Measurements from ENCODE around the gene BCL10. TPM values are rescaled to one million over a fixed set of nuclear protein-coding genes. Genes with fewer than 3 reads are reported as not detected.

BCL10 gene
- total RNA-seq, 2 donors from 2014 or later = 108 to 115 TPM

DNA sequence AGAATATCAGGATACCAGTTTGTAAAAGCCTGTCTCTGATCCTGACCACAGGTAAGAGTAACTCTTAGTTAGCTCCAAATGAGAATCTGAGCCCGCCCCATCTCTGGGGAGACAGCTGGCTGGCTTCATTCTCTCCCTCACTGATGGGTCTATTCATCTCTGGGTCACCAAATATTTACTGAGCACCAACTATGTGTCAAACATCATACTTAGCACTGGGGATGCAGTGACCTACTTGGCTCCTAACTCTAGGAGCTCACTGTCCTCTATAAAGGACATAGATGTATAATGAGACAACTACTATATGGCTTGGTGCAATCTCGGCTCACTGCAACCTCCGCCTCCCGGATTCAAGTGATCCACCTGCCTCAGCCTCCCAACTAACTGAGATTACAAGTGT, 29.8 kb upstream of the BCL10 start:
- intact Hi-C loops (cut with DNase I, micrococcal nuclease) = loop anchor here in 1 of 2 donors (5.0 to 10.0 kb wide), 3 partner anchors 279 to 709 kb away; partner anchors contain the start of gene CCN1
- DNase-seq (no peak), ATAC-seq (no peak)

DNA sequence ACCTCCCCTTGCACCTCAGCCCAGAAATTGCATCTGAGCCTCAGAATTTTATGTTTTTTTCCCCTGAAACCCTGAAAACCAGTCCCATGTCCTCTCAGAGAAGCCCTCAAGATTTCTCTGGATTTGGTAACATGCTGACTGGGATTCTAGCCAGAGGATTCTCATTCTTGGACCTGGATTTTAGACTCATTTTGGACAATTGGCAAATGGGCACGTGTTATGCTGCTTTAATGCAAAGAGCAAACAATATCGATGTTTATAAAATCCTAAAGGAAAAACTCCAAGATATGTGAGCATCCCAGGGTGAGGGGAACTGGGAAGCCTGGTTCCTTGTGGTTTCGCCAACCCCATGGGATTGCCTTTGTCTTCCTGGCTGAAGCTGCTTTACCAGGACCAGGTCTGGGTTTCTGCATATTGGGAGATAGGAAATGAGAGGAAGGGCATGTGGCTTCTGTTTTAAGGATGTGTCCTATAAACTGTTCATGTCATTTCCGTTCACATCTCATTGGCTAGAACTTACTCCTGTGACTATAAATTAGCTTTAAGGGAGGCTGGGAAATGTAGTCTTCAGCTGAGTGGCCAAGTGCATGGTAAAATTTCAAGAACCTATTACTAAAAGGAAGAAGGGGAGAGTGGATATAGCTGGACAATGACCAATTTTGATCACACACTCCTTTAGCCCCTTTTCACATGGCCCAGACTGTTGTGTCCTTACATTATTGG, 27.2 kb upstream of the BCL10 start:
- no peak for DNase-seq
- ATAC-seq = no peak
- intact Hi-C loops (cut with DNase I, micrococcal nuclease) = loop anchor here in 1 of 2 donors (10.0 kb wide), 2 partner anchors 281 to 711 kb away; partner anchors contain the start of gene CCN1

DNA sequence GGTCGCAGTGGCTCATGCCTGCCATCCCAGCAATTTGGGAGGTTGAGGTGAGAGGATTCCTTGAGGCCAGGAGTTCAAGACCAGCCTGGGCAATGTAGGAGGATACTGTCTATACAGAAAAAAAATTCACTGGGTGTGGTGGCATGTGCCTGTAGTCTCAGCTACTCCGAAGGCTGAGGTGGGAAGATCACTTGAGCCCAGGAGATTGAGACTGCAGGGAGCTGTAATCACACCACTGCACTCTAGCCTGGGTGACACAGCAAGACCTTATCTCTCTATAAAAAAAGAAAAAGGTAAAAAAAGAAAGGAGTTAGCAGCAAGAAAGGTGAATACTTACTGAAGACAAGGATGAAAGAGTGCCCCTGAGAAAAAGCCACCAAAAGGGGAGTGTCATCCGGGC, 23.7 kb upstream of the BCL10 start:
- intact Hi-C loops (cut with DNase I, micrococcal nuclease) = loop anchor here in 1 of 2 donors (10.0 kb wide), 2 partner anchors 285 to 715 kb away; partner anchors contain the start of gene CCN1
- DNase-seq = no peak
- ATAC-seq = no peak

DNA sequence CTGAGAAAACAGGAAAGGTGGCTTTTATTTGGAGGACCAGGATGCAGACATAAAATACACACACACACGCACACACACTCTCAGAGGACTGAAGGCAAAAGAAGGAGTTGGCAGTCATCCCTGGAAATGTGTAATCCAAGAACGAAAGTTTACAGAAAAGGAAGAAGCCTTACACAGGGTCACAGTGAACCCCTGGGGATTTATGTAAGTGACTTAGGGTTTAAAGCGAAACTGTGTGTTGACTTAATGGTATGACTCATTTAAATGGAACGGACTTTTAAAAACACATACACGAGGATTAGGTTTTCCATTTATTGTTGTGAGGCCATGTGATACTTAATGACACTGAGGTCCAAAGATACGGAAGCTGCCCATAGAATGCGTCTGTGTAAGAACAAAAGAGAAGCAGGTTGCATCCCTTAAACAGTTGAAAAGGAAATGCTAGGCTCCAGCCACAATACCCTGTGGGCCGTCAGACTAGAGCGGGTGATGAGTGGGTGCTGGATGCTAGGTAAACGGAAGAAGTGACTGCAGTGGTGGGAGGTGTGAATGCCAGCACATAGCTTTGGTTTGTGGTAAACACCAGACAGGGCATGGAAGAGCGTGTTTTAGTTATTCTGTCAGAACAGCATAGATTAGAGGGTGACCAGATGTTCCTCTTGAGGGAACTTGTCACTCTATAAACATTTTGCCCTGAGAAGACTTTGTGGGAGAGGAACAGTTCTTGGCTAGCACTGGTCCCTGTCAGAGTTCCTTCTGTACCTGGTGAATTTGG, 21.6 kb upstream of the BCL10 start:
- DNase-seq (peak; percentile 41 to 61), ATAC-seq (peak; percentile 87)
- intact Hi-C loops (cut with DNase I, micrococcal nuclease) = no loop called here

DNA sequence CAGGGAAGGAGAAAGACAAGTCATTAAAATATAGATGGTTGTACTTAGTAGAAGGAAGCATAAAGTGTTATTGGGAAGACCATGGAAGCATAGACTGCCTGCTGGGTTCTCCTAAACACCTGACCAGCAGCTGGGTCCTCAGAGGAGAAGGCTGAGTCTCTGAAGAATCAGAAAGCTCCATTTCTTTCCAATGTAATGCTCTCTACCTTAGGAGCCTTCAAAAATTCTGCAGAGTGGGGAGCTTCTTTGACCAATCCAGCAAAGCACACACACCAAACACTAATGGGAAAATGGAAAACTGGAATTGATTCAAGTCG, 21.1 kb upstream of the BCL10 start:
- DNase-seq (no peak), ATAC-seq (no peak)
- intact Hi-C loops (cut with DNase I, micrococcal nuclease) = no loop called here

DNA sequence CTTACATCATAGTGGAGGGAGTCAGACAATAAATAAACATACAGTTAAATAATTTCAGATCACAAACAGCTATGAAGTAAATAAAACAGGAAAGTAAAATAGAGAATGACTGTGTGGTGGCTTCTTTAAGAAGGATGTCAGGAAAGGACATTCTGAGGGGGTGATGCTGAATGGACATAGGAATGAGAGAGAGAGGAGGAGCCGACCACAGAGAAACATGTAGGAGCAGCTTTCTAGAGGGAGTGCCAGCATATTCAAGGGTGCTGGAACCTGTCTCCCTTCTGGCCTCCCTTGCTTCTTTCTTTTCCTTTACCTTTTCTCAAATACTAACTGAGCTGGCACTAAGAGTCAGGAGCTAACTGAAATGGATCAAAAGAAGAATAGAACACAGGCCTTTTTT, 20.5 kb upstream of the BCL10 start:
- intact Hi-C loops (cut with DNase I, micrococcal nuclease) = no loop called here
- ATAC-seq (no peak), DNase-seq (no peak)

DNA sequence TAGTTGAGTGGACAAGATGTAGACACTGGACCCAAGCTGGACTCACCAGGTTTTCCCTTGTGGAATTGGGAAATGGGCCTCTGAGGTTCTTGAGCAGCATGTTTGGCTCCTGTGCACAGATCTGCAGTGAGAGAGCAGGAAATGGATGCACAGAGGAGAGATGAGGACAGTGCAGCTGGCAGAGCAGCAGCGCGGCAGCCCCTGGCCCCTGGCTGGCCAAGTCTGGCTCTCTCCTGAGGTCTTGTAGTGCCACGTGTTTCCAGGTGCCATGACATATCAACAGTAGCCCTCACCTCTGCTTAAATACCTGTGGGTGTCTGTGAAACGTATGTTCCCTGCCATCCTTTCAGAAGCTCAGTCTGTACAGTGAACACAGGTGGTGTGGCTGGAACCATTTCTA, 19.2 kb upstream of the BCL10 start:
- no peak for ATAC-seq
- DNase-seq = no peak
- intact Hi-C loops (cut with DNase I, micrococcal nuclease) = no loop called here

DNA sequence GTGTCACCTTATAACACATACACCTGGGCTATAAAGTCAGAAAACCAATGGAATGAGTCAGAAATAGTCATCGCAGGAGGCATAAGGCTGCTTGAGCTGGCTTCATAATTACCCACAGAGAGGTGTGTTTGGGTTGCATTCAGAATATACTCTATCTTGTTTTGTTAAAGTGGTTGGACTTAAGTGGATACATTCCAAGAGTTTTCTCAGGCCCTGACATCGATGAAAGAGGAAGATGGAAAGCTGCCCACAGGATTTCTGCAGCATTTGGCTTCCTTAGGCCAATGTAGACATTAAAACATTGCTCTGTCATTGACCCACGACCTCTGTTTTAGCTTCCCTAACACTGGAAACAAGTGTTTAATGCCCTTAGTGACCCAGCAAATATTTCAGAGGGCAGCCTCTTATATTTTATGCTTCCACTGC, 18.6 kb upstream of the BCL10 start:
- intact Hi-C loops (cut with DNase I, micrococcal nuclease) = no loop called here
- ATAC-seq = no peak
- DNase-seq = no peak

DNA sequence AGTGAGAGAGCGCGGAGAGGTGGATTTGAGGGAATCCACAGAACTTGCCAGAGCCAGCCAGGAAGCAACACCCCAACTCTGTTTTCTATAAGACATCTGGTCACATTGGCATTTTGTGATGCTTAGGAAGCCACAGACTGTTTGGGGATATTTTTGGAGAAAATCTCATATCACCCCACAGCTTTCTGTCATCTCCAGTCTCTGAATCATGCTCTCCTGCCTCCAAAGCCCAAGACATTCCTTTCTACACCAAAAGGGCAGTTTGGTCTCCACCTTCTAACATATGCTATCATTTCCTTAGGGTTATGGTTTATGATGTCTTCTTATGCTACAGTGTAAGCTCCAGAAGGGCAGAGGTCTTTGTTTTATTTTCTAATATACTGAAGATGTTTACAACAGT, 14.4 kb upstream of the BCL10 start:
- DNase-seq = no peak
- intact Hi-C loops (cut with DNase I, micrococcal nuclease) = no loop called here
- ATAC-seq = no peak

DNA sequence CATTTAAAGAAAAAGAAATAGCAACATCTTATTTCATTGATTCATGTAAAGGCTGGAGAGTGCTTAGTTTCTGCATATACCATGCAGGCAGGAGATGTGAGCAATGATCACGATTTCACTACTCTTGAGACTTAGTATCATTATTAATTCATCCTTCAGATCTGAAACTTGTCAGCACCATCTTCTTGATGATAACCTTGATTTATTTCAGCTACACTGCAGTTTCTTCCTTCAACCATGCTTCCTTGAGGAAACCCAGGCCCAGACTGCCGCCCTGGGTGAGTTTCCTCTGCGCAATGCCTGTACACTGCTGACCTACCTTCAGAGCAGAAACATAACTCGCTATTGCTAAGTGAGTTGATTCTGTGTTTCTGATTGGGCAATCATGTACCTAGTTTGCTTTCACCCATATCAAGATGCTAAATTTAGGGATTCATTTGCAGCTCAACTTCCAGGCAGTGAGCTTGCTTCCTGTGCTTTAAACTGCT, 13.5 kb upstream of the BCL10 start:
- DNase-seq (no peak), ATAC-seq (no peak)
- intact Hi-C loops (cut with DNase I, micrococcal nuclease) = no loop called here

DNA sequence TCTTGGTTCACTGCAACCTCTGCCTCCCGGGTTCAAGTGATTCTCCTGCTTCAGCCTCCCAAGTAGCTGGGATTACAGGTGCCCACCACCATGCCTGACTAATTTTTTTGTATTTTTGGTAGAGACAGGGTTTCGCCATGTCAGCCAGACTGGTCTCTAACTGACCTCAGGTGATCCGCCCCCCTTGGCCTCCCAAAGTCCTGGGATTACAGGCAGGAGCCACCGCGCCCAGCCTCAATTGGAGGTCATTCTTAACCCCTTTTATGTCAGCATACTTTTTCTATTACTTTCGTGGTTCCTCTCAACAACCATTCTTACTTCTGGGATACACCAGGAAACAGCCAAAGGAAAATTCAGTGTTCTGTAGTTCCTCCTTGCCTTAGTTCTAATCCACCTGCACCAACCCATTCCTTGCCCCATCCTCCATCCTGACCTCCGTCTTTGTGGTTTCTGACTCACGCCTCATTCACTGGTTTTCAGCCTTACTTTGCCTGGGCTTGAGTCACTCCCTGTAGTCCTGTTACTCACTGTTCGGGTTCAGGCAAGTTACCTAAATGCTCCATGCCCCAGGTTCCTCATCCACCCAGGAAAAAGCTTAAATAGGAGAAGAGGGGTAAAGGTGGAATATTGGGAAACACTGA, 12.9 kb upstream of the BCL10 start:
- ATAC-seq = peak; percentile 30
- intact Hi-C loops (cut with DNase I, micrococcal nuclease) = no loop called here
- DNase-seq = no peak

DNA sequence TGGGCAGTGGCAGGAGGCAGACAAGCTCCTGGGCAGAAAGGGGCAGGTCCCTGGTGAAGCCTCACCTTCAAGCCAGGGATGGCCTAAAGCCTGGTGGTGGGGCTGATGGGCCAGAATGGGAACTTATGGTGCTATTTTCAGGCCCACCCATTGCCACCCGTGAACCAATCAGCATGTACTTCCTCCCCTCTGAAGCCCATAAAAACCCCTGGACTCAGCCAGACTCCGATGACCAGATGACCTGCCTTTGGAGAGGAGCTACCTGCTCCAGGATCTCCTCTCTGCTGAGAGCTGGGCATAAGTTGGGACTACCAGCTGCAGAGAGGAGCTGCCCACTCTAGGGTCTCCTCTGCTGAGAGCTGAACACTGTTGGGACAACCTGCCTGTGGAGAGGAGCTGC, 7.8 kb upstream of the BCL10 start:
- intact Hi-C loops (cut with DNase I, micrococcal nuclease) = no loop called here
- no peak for ATAC-seq

DNA sequence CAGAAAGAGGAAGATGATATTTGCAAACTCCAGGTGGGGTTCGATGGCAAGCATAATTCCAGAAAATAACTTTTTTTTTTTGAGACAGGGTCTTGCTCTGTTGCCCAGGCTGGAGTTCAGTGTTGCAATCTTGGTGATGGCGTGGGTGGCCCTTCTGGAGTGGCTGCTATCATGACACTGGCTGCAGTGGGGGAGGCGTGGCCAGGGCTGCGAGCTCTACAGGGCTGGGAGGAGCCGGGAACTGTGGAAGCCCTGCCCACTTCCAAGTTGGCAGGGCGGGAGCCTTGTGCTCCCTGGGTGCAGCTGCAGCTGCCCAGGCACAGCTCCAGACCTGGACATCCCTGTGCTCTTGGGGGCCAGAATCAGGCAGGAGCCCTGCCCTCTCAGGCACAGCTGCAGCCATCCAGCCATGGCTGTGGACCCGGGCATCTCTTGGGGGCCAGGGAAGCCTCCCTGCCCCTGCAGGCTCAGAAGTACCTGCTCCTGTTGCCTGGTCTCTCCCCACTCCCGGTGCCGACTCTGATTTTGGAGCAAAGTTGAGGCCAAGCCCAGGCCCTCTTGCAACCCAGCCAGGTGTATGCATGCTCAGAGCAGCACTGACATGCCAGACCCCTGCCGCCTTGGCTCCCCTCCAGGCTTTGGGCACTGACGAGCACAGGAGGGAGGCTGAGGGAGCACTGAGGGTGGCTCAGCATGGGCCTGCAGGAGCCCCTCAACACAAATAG, 7.2 kb upstream of the BCL10 start:
- intact Hi-C loops (cut with DNase I, micrococcal nuclease) = no loop called here
- ATAC-seq (peak; percentile 79), DNase-seq (peak; percentile 82 to 84)

More for the DNA sequence above, 7.8 kb upstream of the BCL10 start:
- no peak for DNase-seq

DNA sequence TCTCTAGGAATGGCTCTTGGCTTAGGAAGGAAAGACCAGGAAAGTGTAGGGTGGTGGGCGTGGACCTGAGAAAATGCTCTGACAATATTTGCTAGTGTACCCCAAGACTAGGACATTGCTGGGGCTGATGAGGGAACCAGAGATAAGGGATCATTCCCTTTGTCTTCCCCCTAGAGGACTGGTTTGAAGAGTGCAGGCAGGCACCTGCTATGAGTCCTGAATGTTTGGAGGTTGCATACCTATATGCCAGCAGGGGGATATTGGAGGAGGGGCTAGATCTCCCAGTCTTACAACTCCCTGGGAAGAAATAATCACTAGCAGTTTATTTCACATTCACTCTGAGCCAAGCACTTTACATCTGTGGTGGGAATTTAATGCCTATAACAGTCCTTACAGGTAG, 6.0 kb upstream of the BCL10 start:
- intact Hi-C loops (cut with DNase I, micrococcal nuclease) = no loop called here

DNA sequence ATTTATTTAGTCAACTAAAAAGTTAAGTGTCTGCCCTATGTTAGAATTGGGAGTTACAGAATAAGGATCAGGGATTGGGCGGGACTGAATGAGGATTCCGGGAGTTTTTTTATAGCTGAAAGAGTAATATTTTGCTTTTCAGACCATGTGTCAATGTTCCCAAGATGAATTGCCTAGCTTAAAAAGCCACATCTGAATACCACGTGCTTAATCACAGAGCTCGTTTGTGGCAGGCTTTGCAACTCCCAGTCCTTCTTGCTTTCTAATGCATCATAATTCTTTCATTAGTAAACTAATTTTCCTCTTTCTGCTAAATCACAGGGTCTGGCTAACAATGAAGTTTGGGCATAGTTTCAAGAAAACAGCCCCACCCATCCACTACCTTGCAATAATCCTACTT, 4.2 kb upstream of the BCL10 start:
- intact Hi-C loops (cut with DNase I, micrococcal nuclease) = no loop called here
- no peak for ATAC-seq
- no peak for DNase-seq

More for the DNA sequence above, 6.0 kb upstream of the BCL10 start:
- DNase-seq = no peak
- no peak for ATAC-seq

DNA sequence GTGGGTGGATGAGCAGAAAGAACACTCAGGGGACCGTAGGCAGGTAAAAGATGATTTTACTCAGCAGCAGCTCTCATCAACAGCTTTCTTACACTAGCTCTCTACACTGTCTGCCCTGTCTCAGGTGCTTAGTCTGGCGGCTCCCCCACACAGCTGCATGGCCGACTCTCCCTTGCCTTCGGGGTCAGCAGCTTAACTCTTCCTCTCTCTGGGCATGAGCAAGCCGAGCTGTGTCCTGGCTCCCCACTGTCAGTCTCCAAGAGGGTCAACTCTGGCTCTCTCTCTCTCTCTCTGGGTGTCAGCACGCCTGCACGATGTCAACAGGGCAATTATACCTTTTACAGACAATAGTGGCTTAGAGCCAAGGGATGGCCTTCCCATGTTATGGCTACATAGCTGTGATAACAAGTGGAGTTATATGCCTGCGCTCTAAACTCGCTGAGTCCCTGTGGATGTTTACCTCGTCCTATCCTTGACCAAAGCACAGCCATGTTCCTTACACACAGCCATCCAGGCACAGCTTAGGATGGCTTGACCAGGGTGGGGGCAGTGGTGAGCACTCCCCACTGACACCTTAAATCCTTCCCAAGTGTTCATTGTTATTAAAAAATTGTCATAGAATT, 3.1 kb upstream of the BCL10 start:
- no peak for ATAC-seq
- intact Hi-C loops (cut with DNase I, micrococcal nuclease) = no loop called here
- no peak for DNase-seq

DNA sequence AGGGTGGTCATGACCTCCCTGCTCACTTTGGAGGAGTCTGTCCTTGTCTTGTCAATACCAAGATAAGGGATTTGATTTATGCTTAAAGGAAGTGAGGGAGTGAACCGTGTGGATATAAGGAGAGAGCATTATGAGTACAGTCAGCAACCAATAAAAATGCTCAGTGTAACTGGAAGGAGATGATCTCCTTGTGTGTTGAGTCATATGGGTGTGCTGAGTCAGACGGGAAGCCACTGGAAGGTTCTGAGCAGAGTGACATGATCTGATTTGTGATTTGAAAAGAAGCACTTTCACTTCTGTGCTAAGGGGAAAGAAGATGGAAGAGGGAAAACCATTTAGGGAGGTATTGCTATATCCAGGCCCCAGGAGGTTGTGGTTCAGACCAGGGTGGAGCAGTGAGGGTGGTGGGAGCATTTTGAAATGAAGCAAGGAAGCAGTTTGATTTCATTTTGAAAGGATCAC, 2.5 kb upstream of the BCL10 start:
- DNase-seq (peak; percentile 47 to 84), ATAC-seq (peak; percentile 47)
- intact Hi-C loops (cut with DNase I, micrococcal nuclease) = no loop called here

DNA sequence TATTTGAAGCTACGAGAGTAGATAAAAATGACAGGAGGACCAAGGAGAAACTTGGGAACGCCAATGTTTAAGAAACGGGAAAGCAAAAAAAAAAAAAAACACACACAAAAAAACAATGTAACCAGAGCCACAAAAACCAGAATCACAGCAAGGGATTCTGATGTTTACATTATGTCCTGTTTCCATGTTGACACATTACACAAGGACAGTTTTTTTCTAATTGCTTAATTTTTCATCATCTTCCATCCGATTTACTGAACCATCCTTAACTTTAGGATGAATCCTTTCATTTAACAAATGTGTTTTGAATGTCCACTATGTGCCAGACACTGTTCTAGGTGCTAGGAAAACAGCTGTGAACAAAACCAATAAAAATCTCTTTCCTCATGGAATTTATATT, 1.4 kb upstream of the BCL10 start:
- DNase-seq = no peak
- intact Hi-C loops (cut with DNase I, micrococcal nuclease) = no loop called here
- ATAC-seq = no peak

All from left colon (tissue), 2 donors.